Stomach (tissue), 9 donors: ENCODE results near the gene ATG9A. TPM values are rescaled to one million over a fixed set of nuclear protein-coding genes. Genes with fewer than 3 reads are reported as not detected.

ENCODE experiments used
- DNase-seq, 2 donors: peaks; one replicate each; pipeline versions ENCODE4 v3.0.0 to v3.0.0-alpha.2; 2013 to 2019
- H3K27ac ChIP-seq, 5 donors: fragments of 200-600 bp in 4 of 5; sonication (generic) in 4 of 5; one replicate each; pipeline ENCODE4 v1.5.1; 2013 to 2019; ENCODE audit warnings: mild to moderate bottlenecking in 1 of 5, moderate library complexity in 1 of 5
- H3K27me3 ChIP-seq, 3 donors: fragments of 200-600 bp; sonication (generic); one replicate each; pipeline ENCODE4 v1.5.1; 2017 to 2019; ENCODE audit warnings: mixed run types in 1 of 3
- H3K36me3 ChIP-seq, 4 donors: fragments of 200-600 bp; sonication (generic); 1 replicate in 3 of 4; 2 replicates in 1 of 4; pipeline ENCODE4 v1.5.1; 2016 to 2019
- H3K4me1 ChIP-seq, 4 donors: fragments of 200-600 bp; sonication (generic); one replicate each; pipeline ENCODE4 v1.5.1; 2016 to 2019
- H3K4me3 ChIP-seq, 4 donors: fragments of 200-600 bp; sonication (generic) in 3 of 4; one replicate each; pipeline ENCODE4 v1.5.1; 2016 to 2019; ENCODE audit warnings: mild to moderate bottlenecking in 1 of 4
- H3K9me3 ChIP-seq, 4 donors: fragments of 200-600 bp; sonication (generic); one replicate each; pipeline ENCODE4 v1.5.1; 2016 to 2019
- EP300 ChIP-seq: sonication (generic); formaldehyde crosslinking; IDR thresholded peaks from one replicate; pipeline ENCODE4 v1.6.1; 2017; ENCODE audit warnings: antibody characterized with exemption
- POLR2A ChIP-seq, 4 donors: fragments of 450-650 bp; IDR thresholded peaks; one replicate each; pipeline ENCODE4 v1.6.1; 2016; ENCODE audit warnings: antibody characterized with exemption in 4 of 4, control low read depth in 2 of 4, mild to moderate bottlenecking in 1 of 4, moderate library complexity in 1 of 4
- POLR2AphosphoS5 ChIP-seq, 3 donors: sonication (generic); formaldehyde crosslinking; IDR thresholded peaks; one replicate each; pipeline ENCODE4 v1.6.1; 2016; ENCODE audit warnings: antibody characterized with exemption in 3 of 3
- WGBS, 5 donors: extraction: QIAGEN DNeasy Blood & Tissue Kit in 3 of 5; methylation state at CpG; one replicate each; pipeline versions ENCODE4 v1.1.5 to v1.1.7; 2013 to 2018; 5-methylcytosine and 5-hydroxymethylcytosine counted together
- intact Hi-C: fragments of 100-400 bp; cut with DNase I; formaldehyde crosslinking; loops from one replicate; pipeline ENCODE4 v1.15.1; 2023; ENCODE audit warnings: low total_unique reads
- polyA plus RNA-seq, 3 donors: library from polyadenylated mRNA; stranded (reverse); fragments of 200-250 nt; gene quantifications; one replicate each; pipeline ENCODE4 v1.2.3, GENCODE V29; 2013
- total RNA-seq, 5 donors: library from RNA; depleted of rRNA; stranded (reverse); fragments of >200 nt; gene quantifications; one replicate each; pipeline versions ENCODE4 v1.1.0 to v1.2.3, GENCODE V29; 2014 to 2016
- TF ChIP-seq, protein P1 (sequence below), 7 experiments: fragments of 450-650 bp in 4 of 7; fragments of 200-600 bp in 3 of 7; sonication (generic) in 3 of 7; IDR thresholded peaks; one replicate each; pipeline ENCODE4 v1.5.1; 2016 to 2019; ENCODE audit warnings: antibody characterized with exemption in 7 of 7, control low read depth in 2 of 7, mild to moderate bottlenecking in 1 of 7
- donor health status: healthy with polysubstance abuse.
- donor health status: Bipolar disorder and iron deficiency.
- donor health status: healthy.

Gene ATG9A
- total and polyA plus RNA-seq, 8 donors, result 1.4 to 100 (median 16.1) TPM

DNA sequence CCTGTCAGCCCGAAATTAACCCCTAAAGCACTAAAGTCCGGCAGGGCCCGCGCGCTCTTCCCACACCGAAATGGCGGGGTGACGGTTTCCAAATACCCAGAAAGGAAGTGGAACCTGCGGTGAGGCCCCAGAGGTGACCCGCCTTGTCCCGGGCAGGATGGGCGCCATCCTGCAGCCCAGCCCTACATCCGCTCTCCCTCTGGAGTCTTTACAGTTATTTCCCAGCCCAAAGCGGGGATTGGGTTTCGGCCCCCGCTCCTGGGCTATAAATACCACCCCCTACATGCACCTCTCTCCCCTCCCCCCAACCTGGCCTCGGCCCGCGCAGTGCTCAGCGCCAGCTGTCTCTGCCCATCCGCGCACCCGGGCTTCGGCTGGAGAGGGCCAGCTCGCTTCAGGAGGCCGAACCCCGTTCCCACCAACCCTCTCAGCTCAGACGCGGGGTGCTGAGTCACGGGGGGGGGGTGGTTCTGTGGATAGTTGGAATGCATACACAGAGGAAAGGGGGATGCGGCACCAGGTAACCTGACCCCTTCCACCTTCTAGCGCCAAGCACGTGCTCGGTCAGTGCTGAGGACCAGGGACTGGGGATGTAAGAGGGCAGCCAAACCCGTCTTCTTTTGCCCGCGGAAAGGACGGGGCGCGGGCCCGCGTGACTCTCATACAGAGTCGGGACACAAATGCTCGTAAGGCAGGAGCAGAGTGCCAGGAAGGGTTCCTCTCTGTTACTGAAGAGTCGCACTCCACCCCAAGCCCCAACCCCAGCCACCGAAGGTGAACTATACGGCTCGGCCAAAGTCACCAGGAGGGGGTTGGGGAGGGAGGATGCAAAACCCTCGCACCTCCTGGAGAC lies 23.7 kb upstream of the ATG9A start, which contains the start of gene TUBA4B:
Gene TUBA4B (plus strand): TSS at position 344 of the 853 bp plus-strand sequence. CDS start 165 bp downstream, at position 509.
- intact Hi-C loops, result no loop called here
- H3K4me3 ChIP-seq, result peak within 1 kb of the TSS; percentile 59 to 75 (median 72)
- peak in 1 of 3 donors; percentile 37 for TF ChIP-seq POLR2AphosphoS5 (IDR thresholded peaks at IDR 0.05)
- no peak for TF ChIP-seq POLR2A (IDR thresholded peaks at IDR 0.05)
- peaks cover 64 to 70% (median 67%) of the 10 kb centered on the region in 4 donors for H3K4me1 ChIP-seq
- H3K36me3 ChIP-seq, result peaks cover 14 to 26% (median 21%) of the 10 kb centered on the region in 4 donors
- 1 to 3% (median 2%) methylated on average over 33 to 49 of the region's 49 CpGs for WGBS, 5 donors
- no peaks in the 10 kb centered on the region for H3K9me3 ChIP-seq
- H3K27ac ChIP-seq, result peak within 1 kb of the TSS; percentile 88 to 98 (median 94)
- H3K27me3 ChIP-seq, result peaks cover 0 to 3% (median 0%) of the 10 kb centered on the region in 3 donors
- peak; percentile 50 to 62 for DNase-seq

DNA sequence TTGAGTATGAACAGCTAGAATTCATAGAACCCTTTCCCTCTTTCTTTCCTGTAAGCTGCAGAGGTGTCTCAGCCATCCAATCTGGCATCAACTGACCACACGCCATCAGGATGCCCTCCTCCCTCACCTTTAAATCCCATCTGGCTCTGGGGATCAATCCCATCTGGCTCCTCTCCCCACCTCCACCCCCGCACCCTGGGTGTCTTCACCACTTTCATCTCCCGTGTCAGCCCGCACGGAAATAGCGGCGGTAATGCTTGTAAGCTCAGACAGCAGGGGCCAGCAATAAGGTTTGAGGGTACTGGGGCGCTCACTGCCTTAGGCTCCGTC lies 23.1 kb upstream of the ATG9A start:
- Histone ChIP-seq H3K27me3 (no peaks in the 10 kb centered on the region), H3K4me1 (peaks cover 70 to 76% (median 72%) of the 10 kb centered on the region in 4 donors), H3K9me3 (no peaks in the 10 kb centered on the region), H3K36me3 (peaks cover 14 to 32% (median 26%) of the 10 kb centered on the region in 4 donors), H3K27ac (peak overlapping the region; percentile 88 to 98 (median 94)), H3K4me3 (peak overlapping the region; percentile 59 to 75 (median 72))
- 4 to 13% (median 9%) methylated on average over 9 of the region's 9 CpGs for WGBS, 5 donors
- intact Hi-C loops, result no loop called here
- no peak for TF ChIP-seq POLR2AphosphoS5 (IDR thresholded peaks at IDR 0.05)
- TF ChIP-seq POLR2A (IDR thresholded peaks at IDR 0.05), result no peak
- TF ChIP-seq EP300, result no peak
- TF ChIP-seq, protein P1, sequence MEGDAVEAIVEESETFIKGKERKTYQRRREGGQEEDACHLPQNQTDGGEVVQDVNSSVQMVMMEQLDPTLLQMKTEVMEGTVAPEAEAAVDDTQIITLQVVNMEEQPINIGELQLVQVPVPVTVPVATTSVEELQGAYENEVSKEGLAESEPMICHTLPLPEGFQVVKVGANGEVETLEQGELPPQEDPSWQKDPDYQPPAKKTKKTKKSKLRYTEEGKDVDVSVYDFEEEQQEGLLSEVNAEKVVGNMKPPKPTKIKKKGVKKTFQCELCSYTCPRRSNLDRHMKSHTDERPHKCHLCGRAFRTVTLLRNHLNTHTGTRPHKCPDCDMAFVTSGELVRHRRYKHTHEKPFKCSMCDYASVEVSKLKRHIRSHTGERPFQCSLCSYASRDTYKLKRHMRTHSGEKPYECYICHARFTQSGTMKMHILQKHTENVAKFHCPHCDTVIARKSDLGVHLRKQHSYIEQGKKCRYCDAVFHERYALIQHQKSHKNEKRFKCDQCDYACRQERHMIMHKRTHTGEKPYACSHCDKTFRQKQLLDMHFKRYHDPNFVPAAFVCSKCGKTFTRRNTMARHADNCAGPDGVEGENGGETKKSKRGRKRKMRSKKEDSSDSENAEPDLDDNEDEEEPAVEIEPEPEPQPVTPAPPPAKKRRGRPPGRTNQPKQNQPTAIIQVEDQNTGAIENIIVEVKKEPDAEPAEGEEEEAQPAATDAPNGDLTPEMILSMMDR (IDR thresholded peaks at IDR 0.05), result no peak
- no peak for DNase-seq

DNA sequence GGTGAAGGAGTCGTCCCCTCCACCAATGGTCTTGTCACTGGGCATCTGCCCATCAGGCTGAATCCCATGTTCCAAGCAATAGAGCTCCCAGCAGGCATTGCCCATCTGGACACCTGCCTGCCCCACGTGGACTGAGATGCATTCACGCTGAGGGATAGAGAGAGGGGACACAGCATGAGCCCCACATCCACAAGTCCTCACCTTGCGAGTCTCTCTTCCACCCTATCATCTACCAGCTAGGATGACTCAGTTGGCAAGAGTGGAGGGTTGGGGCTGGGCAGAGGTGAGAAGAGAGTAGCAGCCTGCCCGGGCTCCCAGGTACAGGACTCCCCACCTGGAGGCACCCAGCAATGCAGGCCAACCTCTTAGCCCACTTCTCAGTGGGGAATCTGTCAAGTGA lies 22.6 kb upstream of the ATG9A start:
- DNase-seq, result peak; percentile 22 to 40
- peaks cover 75 to 81% (median 77%) of the 10 kb centered on the region in 4 donors for H3K4me1 ChIP-seq
- intact Hi-C loops, result no loop called here
- peak overlapping the region; percentile 53 to 98 (median 94) for H3K27ac ChIP-seq
- peak overlapping the region; percentile 59 to 75 (median 72) for H3K4me3 ChIP-seq
- H3K27me3 ChIP-seq, result no peaks in the 10 kb centered on the region
- H3K9me3 ChIP-seq, result no peaks in the 10 kb centered on the region
- TF ChIP-seq, protein P1 (IDR thresholded peaks at IDR 0.05), result no peak
- no peak for TF ChIP-seq POLR2A (IDR thresholded peaks at IDR 0.05)
- TF ChIP-seq POLR2AphosphoS5 (IDR thresholded peaks at IDR 0.05), result no peak
- no peak for TF ChIP-seq EP300
- 52 to 70% (median 59%) methylated on average over 2 to 5 of the region's 5 CpGs for WGBS, 5 donors
- peaks cover 14 to 37% (median 27%) of the 10 kb centered on the region in 4 donors for H3K36me3 ChIP-seq

DNA sequence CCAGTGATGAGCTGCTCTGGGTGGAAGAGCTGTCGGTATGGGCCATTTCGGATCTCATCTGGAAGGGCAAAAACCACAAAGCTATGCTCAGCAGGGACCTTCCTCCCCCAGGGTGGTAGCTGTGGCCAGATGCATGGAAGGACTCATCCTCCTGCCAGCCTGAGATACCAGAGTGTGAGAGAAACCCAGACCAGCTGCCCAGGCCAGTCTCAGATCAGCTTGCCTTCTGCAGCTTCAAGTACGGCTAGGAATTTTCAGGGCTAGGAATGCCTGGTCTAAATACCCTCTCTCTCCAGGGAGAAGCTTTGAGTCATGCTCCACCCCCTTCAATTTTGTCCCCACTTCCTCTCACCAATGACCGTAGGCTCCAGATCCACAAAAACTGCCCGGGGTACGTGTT lies 22.2 kb upstream of the ATG9A start:
- no peak for DNase-seq
- Histone ChIP-seq H3K36me3 (peaks cover 14 to 41% (median 28%) of the 10 kb centered on the region in 4 donors), H3K4me1 (peaks cover 77 to 85% (median 81%) of the 10 kb centered on the region in 4 donors), H3K27me3 (no peaks in the 10 kb centered on the region), H3K4me3 (peak overlapping the region in 3 of 4 donors; percentile 59 to 75 (median 70)), H3K9me3 (no peaks in the 10 kb centered on the region), H3K27ac (peak overlapping the region in 4 of 5 donors; percentile 92 to 98 (median 96))
- intact Hi-C loops, result no loop called here
- WGBS, 5 donors, result 63 to 85% (median 83%) methylated on average over 6 of the region's 6 CpGs
- TF ChIP-seq, protein P1 (IDR thresholded peaks at IDR 0.05), result no peak
- TF ChIP-seq POLR2A (IDR thresholded peaks at IDR 0.05) (no peak), POLR2AphosphoS5 (IDR thresholded peaks at IDR 0.05) (no peak), EP300 (no peak)
